GM18867 (cell line): ENCODE measurements around the gene KMT2B.

ENCODE experiments used
- ATAC-seq: cut with Tn5 transposase; IDR thresholded peaks from one replicate; pipeline ENCODE4 v1.9.1; 2021; ENCODE audit warnings: mild to moderate bottlenecking, moderate library complexity; ENCODE audit not compliant: unreplicated experiment

The KMT2B gene

GRCh38 chr19:35725216-35725861 lies 7.5 kb downstream of the KMT2B start:
- ATAC-seq: no peak

GRCh38 chr19:35727053-35727955 lies 9.5 kb downstream of the KMT2B start:
- ATAC-seq: no peak

DNA sequence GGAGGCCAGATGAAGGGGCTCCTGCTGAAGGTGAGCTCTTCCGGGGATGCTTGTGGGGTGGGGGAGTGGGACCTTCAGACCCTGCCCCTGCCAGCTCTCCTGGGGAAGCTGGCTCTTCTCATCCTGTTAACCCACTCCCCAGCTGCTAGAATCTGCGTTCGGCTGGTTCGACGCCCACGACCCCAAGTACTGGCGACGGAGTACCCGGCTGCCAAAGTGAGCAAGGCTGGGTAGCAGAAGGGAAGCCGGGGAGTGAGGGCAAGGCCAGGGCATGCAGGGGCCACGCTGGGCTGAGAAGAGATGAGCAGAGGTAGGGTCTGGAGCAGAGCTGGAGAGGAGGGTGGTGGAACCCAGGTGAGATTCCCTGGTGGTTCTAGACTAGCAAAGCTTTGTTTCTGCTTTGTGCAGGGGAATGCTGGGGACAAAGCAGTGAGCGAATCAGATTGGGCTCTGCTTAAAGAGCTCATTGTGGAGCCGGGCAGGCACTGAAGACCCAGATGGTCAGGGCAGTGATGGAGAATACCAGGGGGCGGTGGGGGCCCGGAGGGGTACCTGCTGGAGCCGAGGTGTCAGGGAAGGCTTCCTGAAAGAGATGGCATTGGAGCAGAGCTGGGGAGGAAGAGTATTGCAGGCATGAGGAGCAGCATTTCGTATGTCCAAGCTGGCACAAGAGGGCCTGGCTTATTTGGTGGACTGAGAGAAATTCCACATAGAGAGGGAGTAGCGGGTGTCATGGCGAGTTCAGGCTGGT lies 10.3 kb downstream of the KMT2B start:
- ATAC-seq: no peak

DNA sequence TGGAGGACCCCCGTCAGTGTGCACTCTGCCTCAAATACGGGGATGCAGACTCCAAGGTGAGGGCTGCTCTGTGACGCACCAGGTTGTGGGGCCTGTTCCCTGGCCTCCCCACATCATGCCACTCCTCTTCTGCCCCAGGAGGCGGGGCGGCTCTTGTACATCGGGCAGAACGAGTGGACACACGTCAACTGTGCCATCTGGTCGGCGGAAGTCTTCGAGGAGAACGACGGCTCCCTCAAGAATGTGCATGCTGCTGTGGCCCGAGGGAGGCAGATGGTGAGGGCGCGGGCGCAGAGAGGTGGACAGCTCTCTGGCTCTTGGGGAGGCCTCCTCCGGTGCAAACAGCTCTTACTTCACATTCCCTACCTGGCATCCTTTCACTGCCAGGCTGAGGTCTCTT lies 11.2 kb downstream of the KMT2B start:
- ATAC-seq: no peak

DNA sequence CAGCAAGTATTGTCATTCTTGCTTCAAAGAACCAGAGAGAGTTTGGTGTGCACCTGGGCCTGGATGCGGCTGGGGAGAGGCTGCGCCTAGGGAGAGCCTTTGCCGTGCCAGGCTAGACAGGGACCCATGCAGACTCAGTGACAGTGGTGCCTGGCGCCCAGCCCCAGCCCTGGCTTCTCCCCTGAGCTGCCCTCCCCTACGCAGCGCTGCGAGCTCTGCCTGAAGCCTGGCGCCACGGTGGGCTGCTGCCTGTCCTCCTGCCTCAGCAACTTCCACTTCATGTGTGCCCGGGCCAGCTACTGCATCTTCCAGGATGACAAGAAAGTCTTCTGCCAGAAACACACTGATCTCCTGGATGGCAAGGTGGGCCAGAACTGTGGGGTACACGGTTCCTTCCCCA lies 12.0 kb downstream of the KMT2B start:
- no peak for ATAC-seq

- no peak for ATAC-seq
Measured at GRCh38 chr19:35730326-35730725, 12.5 kb downstream of the KMT2B start.

- ATAC-seq: no peak
Measured at GRCh38 chr19:35731353-35731752, 13.6 kb downstream of the KMT2B start.

GRCh38 chr19:35731779-35732405 lies 14.1 kb downstream of the KMT2B start:
- ATAC-seq: no peak

- no peak for ATAC-seq
Measured at GRCh38 chr19:35732540-35733179, 14.9 kb downstream of the KMT2B start.

- ATAC-seq: no peak
Measured at GRCh38 chr19:35733180-35734125, 15.7 kb downstream of the KMT2B start.

- ATAC-seq: no peak
Measured at GRCh38 chr19:35734273-35734672, 16.5 kb downstream of the KMT2B start.

DNA sequence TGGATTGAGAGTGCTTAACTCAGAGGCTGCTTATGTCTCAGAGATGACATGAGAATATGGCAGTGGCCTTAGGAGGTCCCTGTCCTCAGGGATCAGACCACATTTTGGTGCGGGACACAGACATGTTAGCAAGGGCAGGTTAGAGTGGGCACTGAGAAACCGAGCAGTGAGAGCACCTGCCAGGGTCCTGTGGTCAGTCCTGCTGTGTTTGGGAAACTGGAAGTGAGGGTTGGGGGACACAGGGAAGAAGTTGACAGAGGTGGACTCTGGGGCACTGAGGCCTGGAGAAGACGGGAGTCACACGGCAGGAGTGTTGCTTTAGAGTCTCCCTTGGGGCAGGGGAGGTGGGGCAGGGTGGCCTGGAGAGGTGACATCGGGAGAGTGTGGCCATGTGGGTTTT lies 17.1 kb downstream of the KMT2B start:
- no peak for ATAC-seq

- no peak for ATAC-seq
Measured at GRCh38 chr19:35736913-35737886, 19.4 kb downstream of the KMT2B start.

- ATAC-seq: no peak
Measured at GRCh38 chr19:35738021-35738886, 20.5 kb downstream of the KMT2B start.

- no peak for ATAC-seq
Measured at GRCh38 chr19:35738887-35739229, 21.1 kb downstream of the KMT2B start.

DNA sequence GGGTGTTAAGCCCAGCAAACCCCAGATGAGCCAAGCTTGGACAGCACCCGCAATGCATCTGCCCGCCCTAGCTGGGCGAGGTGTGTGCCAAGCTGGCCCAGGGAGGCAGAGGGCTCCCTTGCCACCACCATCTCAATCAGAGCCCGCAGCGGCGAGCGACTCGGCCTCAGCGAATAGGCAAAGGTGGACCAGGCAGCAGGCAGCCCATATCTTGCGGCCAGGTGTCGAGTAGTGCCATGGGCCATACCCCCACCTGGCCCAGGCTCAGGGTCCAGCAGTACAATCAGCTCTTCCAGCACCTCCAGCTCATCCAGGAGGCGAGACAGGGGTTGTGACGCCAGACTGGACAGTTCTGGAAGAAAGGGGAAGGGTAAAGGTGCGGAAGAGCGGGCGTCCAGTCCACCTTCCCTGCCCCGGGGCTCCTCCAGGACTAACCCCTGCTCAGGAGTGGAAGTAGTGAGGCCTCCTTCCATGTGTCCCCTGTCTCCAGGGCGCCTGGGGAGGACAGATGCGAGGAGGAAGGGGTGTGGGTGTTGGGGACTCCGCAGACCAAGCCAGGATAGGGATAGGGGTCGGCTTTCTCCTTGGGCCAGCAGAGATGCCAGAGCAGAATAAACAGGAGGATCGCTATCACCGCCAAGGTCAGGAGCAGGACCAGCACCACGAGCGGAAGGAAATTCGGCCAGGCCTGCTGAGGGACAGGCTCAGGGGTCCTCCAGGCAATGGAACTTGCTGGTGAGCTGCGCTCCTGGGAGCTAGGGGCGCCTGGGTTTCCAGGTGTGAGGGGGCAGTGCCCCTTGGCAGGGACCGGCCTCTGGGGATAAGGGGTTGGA lies 21.7 kb downstream of the KMT2B start:
- no peak for ATAC-seq

DNA sequence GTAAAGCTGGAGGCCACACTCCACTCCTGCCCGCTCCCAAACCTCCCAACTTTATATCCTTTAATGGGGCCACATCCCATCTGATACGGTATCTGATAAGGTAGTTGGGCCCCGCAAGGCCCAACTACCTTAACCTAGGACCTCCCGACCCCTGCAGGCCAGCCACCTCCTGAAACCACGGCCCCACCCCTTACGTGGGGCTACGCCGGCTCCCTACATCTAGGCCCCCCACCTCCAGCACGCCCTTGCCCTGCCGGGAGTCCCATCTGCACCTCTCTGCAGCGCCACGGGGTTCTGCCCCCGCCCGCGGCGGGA lies 22.3 kb downstream of the KMT2B start:
- no peak for ATAC-seq
